IMR-90 (cell line): ENCODE measurements around the gene TELO2. TPM values are rescaled to one million over a fixed set of nuclear protein-coding genes. Genes with fewer than 3 reads are reported as not detected.

Experiments used
- ATAC-seq: fragments of 200-7000 bp; cut with Tn5 transposase; 2 replicates; pipeline ENCODE4 v1.9.1; 2020; ENCODE audit warnings: low read depth, mild to moderate bottlenecking, moderate library complexity
- BruUV-seq: library from RNA; stranded (reverse); fragments of 400-500 nt; replicated peaks from 2 replicates; lab custom pipeline; 2021; lab: Mats Ljungman, UMichigan
- CTCF ChIA-PET: fragments of 300-600 bp; formaldehyde crosslinking; extraction: SDS; loops from one replicate; lab custom pipeline; 2021; ENCODE audit warnings: antibody characterized with exemption; lab: Yijun Ruan, JAX
- POLR2A ChIA-PET: fragments of 300-600 bp; sonication (Branson Sonifier 250); formaldehyde crosslinking; loops from one replicate; lab custom pipeline; 2022; ENCODE audit warnings: antibody characterized with exemption; ENCODE audit not compliant: unreplicated experiment; lab: Charles Lee
- DNase-seq: peaks from one replicate; pipeline ENCODE4 v3.0.0; 2013
- H2AFZ ChIP-seq: replicated peaks from 2 replicates; pipeline ENCODE3; 2013; ENCODE audit warnings: low read length, mild to moderate bottlenecking; ENCODE audit not compliant: poor library complexity
- H2AK5ac ChIP-seq: 2 replicates; pipeline ENCODE4 v1.6.1; 2013; ENCODE audit warnings: low read depth, low read length, inconsistent platforms
- H2AK9ac ChIP-seq: replicated peaks from 2 replicates; pipeline ENCODE3; 2013; ENCODE audit warnings: mild to moderate bottlenecking, low read depth, low read length, moderate library complexity; ENCODE audit not compliant: poor library complexity
- H2BK120ac ChIP-seq: 2 replicates; pipeline ENCODE4 v1.6.1; 2013; ENCODE audit warnings: low read depth, low read length, inconsistent platforms
- H2BK15ac ChIP-seq: 3 replicates; pipeline ENCODE4 v1.6.1; 2013; ENCODE audit warnings: low read depth, low read length, inconsistent platforms
- H2BK20ac ChIP-seq: 2 replicates; pipeline ENCODE4 v1.6.1; 2013; ENCODE audit warnings: low read depth, mild to moderate bottlenecking, inconsistent platforms, low read length, moderate library complexity
- H2BK5ac ChIP-seq: 2 replicates; pipeline ENCODE4 v1.6.1; 2013; ENCODE audit warnings: mild to moderate bottlenecking, low read depth, low read length, inconsistent platforms; ENCODE audit not compliant: poor library complexity, severe bottlenecking
- H3K14ac ChIP-seq: replicated peaks from 2 replicates; pipeline ENCODE4 v1.6.1; 2013; ENCODE audit warnings: low read depth, low read length, inconsistent platforms
- H3K18ac ChIP-seq: 2 replicates; pipeline ENCODE4 v1.6.1; 2013; ENCODE audit warnings: low read depth, low read length, control low read depth
- H3K23ac ChIP-seq: 2 replicates; pipeline ENCODE4 v1.6.1; 2013; ENCODE audit warnings: low read depth, low read length, inconsistent platforms
- H3K27ac ChIP-seq: 2 replicates; pipeline ENCODE4 v1.5.1; 2013; ENCODE audit warnings: mild to moderate bottlenecking, control low read depth, low read length; ENCODE audit not compliant: insufficient read depth
- H3K27me3 ChIP-seq: 2 replicates; pipeline ENCODE4 v1.6.1; 2013; ENCODE audit warnings: low read length; ENCODE audit not compliant: control insufficient read depth, insufficient read depth
- H3K36me3 ChIP-seq: 2 replicates; pipeline ENCODE4 v1.6.1; 2013; ENCODE audit warnings: low read length, mixed read lengths; ENCODE audit not compliant: control insufficient read depth, insufficient read depth
- H3K4ac ChIP-seq: 2 replicates; pipeline ENCODE4 v1.6.1; 2013; ENCODE audit warnings: low read depth, low read length, inconsistent platforms
- H3K4me1 ChIP-seq: 2 replicates; pipeline ENCODE4 v1.6.1; 2013; ENCODE audit warnings: low read length, mixed read lengths; ENCODE audit not compliant: control insufficient read depth, insufficient read depth
- H3K4me2 ChIP-seq: 2 replicates; pipeline ENCODE4 v1.6.1; 2013; ENCODE audit warnings: low read depth, mild to moderate bottlenecking, control low read depth, low read length, moderate library complexity
- H3K4me3 ChIP-seq: 2 replicates; pipeline ENCODE4 v1.5.1; 2013; ENCODE audit warnings: low read depth, mild to moderate bottlenecking, control low read depth, low read length, moderate library complexity; ENCODE audit not compliant: insufficient read depth
- H3K56ac ChIP-seq: 2 replicates; pipeline ENCODE4 v1.6.1; 2013; ENCODE audit warnings: low read length, inconsistent platforms; ENCODE audit not compliant: insufficient read depth; ENCODE audit errors: extremely low read depth
- H3K79me1 ChIP-seq, 2 experiments: 2 replicates each; pipeline ENCODE4 v1.6.1; 2013; ENCODE audit warnings: low read length in 2 of 2, inconsistent platforms in 1 of 2, low read depth in 1 of 2
- H3K9ac ChIP-seq: 2 replicates; pipeline ENCODE4 v1.6.1; 2013; ENCODE audit warnings: low read depth, low read length, control low read depth
- H3K9me1 ChIP-seq: 2 replicates; pipeline ENCODE4 v1.6.1; 2013; ENCODE audit warnings: low read length, inconsistent platforms; ENCODE audit not compliant: insufficient read depth
- H3K9me3 ChIP-seq: 2 replicates; pipeline ENCODE4 v1.6.1; 2013; ENCODE audit warnings: low read length; ENCODE audit not compliant: control insufficient read depth, insufficient read depth
- H4K20me1 ChIP-seq: 2 replicates; pipeline ENCODE4 v1.6.1; 2013; ENCODE audit warnings: low read length, inconsistent platforms; ENCODE audit not compliant: insufficient read depth
- H4K5ac ChIP-seq: 2 replicates; pipeline ENCODE4 v1.6.1; 2013; ENCODE audit warnings: mild to moderate bottlenecking, low read depth, low read length, control low read depth
- H4K8ac ChIP-seq, 2 experiments: 2 replicates each; pipeline ENCODE4 v1.6.1; 2013; ENCODE audit warnings: low read depth in 2 of 2, low read length in 2 of 2, control low read depth in 1 of 2, inconsistent platforms in 1 of 2
- H4K91ac ChIP-seq: 2 replicates; pipeline ENCODE4 v1.6.1; 2013; ENCODE audit warnings: low read depth, low read length, inconsistent platforms; ENCODE audit not compliant: insufficient read depth
- BHLHE40 ChIP-seq: fragments of 150-350 bp; IDR thresholded peaks from 2 replicates; pipeline ENCODE4 v1.6.1; 2016; ENCODE audit warnings: mild to moderate bottlenecking, low read depth, low read length
- CEBPB ChIP-seq: IDR thresholded peaks from 2 replicates; pipeline ENCODE4 v1.6.1; 2012; ENCODE audit warnings: low read depth, low read length, improper control_type of control experiment
- ELK1 ChIP-seq: fragments of 150-350 bp; IDR thresholded peaks from 2 replicates; pipeline ENCODE4 v1.6.1; 2016; ENCODE audit warnings: low read depth, mild to moderate bottlenecking, low read length, moderate library complexity, borderline replicate concordance
- NFE2L2 ChIP-seq: fragments of 150-350 bp; IDR thresholded peaks from 2 replicates; pipeline ENCODE4 v1.6.1; 2016; ENCODE audit warnings: low read depth, mild to moderate bottlenecking, low read length
- POLR2A ChIP-seq: IDR thresholded peaks from 2 replicates; pipeline ENCODE4 v1.6.1; 2012; ENCODE audit warnings: mild to moderate bottlenecking, low read depth, low read length
- RAD21 ChIP-seq: IDR thresholded peaks from 2 replicates; pipeline ENCODE4 v1.6.1; 2012; ENCODE audit warnings: low read length, improper control_type of control experiment
- RCOR1 ChIP-seq: IDR thresholded peaks from 2 replicates; pipeline ENCODE4 v1.6.1; 2012; ENCODE audit warnings: mild to moderate bottlenecking, low read length, improper control_type of control experiment; ENCODE audit not compliant: insufficient replicate concordance
- RFX5 ChIP-seq: IDR thresholded peaks from 2 replicates; pipeline ENCODE4 v1.8.0; 2012; ENCODE audit warnings: low read depth, mild to moderate bottlenecking, low read length, moderate library complexity
- SMC3 ChIP-seq: fragments of 150-350 bp; IDR thresholded peaks from 2 replicates; pipeline ENCODE4 v1.6.1; 2016; ENCODE audit warnings: low read depth, mild to moderate bottlenecking, antibody characterized with exemption, low read length, moderate library complexity
- USF2 ChIP-seq: fragments of 150-350 bp; IDR thresholded peaks from 2 replicates; pipeline ENCODE4 v1.6.1; 2017; ENCODE audit warnings: mild to moderate bottlenecking, antibody characterized with exemption, low read length, low read depth
- WGBS, 2 experiments: methylation state at CpG; one replicate each; pipeline versions ENCODE4 v1.1.5 to v1.1.7; 2013; ENCODE audit warnings: missing lambda C conversion rate in 2 of 2; ENCODE audit not compliant: insufficient read length in 1 of 2; ENCODE audit errors: extremely low coverage in 2 of 2; 5-methylcytosine and 5-hydroxymethylcytosine counted together
- dilution Hi-C: fragments of 300-500 bp; cut with HindIII; formaldehyde crosslinking; loops from one replicate; pipeline ENCODE4 v1.14.3; 2018; ENCODE audit warnings: low sequenced_read_pairs; ENCODE audit not compliant: unreplicated experiment
- in situ Hi-C: fragments of 300-500 bp; cut with MboI; formaldehyde crosslinking; loops from 3 replicates; pipeline ENCODE4 v1.14.3; 2019; ENCODE audit warnings: low sequenced_read_pairs, inconsistent platforms, mixed read lengths
- intact Hi-C: fragments of 100-400 bp; cut with micrococcal nuclease; formaldehyde crosslinking; loops from 2 replicates; pipeline ENCODE4 v1.10.0; 2022
- polyA plus RNA-seq, 3 experiments: library from polyadenylated mRNA; depleted of rRNA; stranded (reverse); fragments of >200 nt; gene quantifications; 2 replicates each; pipeline ENCODE4 v1.2.3, GENCODE V29; 2012; ENCODE audit warnings: low replicate concordance in 1 of 3
- total RNA-seq: library from RNA; depleted of rRNA; stranded (reverse); fragments of >200 nt; gene quantifications from 2 replicates; pipeline ENCODE4 v1.2.3, GENCODE V29; 2012

The TELO2 gene
- total and polyA plus RNA-seq, 2 of the 4 experiments (the other 2 are of a cell fraction): 6.6 to 26.6 TPM

DNA sequence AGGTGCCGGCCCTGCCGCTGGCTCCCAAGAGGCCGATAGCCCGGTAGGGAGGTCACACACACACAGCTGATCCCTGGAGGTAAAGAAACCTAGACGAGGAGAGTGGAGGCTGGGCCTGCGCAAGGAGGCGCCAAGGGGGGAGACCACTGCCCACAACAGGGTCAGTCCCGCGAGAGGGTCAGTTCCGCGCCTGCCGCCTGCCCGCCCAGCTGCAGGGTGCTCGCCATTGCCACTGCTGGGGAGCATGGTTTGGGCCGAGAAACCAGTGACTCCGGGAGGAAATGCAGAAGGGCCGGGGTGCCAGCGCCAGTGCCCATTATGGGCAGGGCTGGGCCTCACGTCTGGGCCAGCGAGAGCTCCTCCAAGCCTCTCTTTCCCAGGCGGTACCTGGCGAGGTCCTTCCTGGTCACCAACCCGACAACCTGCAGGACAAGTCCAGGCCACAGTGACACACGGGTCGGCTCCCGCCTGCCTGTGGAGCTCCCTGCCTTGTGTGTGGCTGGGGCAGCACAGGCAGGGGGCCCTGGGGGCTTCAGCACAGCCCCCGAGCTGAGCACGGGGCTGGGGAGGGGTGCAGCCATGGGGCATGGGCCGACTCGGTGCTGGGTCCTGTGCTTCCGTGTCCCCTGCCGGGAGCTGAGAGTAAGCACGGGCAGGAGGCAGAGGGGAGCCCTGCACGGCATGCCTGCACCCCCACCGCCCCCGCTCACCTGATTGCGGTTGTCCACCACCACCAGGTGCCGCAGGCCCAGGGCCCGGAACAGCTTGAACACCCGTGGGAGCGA is 46.7 kb upstream of the TELO2 start:
- Histone ChIP-seq H4K8ac (no peak overlapping the region), H3K9me1 (no peaks in the 10 kb centered on the region), H3K9ac (no peak overlapping the region), H3K14ac (no peak overlapping the region), H4K20me1 (no peaks in the 10 kb centered on the region), H3K79me1 (no peaks in the 10 kb centered on the region), H3K4me1 (no peaks in the 10 kb centered on the region), H2AK9ac (no peak overlapping the region), H3K27ac (no peak overlapping the region), H4K91ac (no peak overlapping the region), H2BK120ac (no peak overlapping the region), H4K5ac (no peak overlapping the region), H3K4me2 (no peak overlapping the region), H3K18ac (no peak overlapping the region), H3K4me3 (no peak overlapping the region), H3K36me3 (peaks cover 27% of the 10 kb centered on the region), H2AK5ac (no peak overlapping the region), H3K4ac (no peak overlapping the region), H2BK20ac (no peak overlapping the region), H3K27me3 (no peaks in the 10 kb centered on the region), H2BK15ac (no peak overlapping the region), H3K23ac (no peak overlapping the region), H3K56ac (no peak overlapping the region), H2AFZ (no peak overlapping the region), H3K9me3 (no peaks in the 10 kb centered on the region), H2BK5ac (no peak overlapping the region)
- intact Hi-C loops: no loop called here
- dilution Hi-C loops: no loop called here
- 95% methylated on average over 25 of the region's 41 CpGs; no CpG with 5 or more reads in 1 of the 2 experiments for WGBS, 2 experiments
- ChIA-PET POLR2A (no interaction called here), CTCF (no interaction called here)
- in situ Hi-C loops: no loop called here
- no peak for DNase-seq
- no TSS peak for BruUV-seq
- ATAC-seq: no peak
- TF ChIP-seq SMC3 (no peak), NFE2L2 (no peak), POLR2A (no peak), USF2 (no peak), RCOR1 (no peak), ELK1 (no peak), RAD21 (no peak), BHLHE40 (no peak), CEBPB (no peak), RFX5 (no peak)
